Measurements from ENCODE around the gene EIF1.

EIF1 gene

DNA sequence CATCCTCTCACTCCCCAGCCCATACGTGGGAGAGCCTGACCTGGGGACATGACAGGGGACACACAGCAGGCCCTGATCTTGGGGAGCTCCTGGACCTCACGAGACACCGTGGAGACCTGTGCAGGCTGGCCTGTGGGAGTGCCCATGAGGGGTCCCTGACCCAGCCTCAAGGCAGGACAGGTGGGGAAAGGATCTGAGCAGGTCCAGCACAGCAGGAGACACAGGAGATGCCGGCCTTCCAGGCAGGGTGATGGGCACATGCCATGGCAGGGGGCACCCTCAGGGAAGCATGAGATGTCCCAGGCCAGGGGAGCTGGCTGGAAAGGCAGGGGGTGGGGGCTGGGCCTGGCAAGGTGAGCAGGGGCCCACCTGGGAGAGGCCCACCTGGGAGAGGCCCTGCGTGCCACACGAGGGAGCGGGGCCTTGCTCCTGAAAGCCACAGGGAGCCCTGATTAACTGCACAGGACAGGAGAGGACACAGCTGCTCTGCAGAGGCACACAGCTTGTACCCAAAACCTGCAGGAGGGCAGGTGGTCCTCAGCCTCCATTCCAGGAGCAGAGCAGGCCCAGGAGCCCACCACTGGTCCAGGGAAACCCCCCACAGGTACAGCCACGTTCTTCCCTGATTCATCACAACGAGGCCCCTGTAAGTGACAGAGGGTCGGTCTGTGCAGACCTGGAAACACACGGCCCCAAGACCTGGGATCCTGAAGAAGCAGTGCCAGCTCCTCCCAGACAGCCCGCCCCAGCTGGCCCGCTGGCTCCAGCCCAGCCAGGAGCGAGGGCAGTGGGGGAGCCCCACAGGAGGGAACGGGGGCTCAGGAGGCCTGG is 37.7 kb upstream of the EIF1 start:
- H3K36me3 ChIP-seq (ENCODE audit: control insufficient read depth, insufficient read depth, low read length): no peaks in the 10 kb centered on the region
- peaks cover 14% of the 10 kb centered on the region; the same call in 1 of the 2 replicates for H3K4me1 ChIP-seq (ENCODE audit: control insufficient read depth, insufficient read depth, low read length)
- H3K27me3 ChIP-seq (ENCODE audit: control insufficient read depth, insufficient read depth, low read length): no peaks in the 10 kb centered on the region
- no peaks in the 10 kb centered on the region for H3K9me3 ChIP-seq (ENCODE audit: control insufficient read depth, insufficient read depth, low read length)
- no peak overlapping the region for H3K9ac ChIP-seq (ENCODE audit: low read depth, low read length)
- no peak overlapping the region for H3K27ac ChIP-seq (ENCODE audit: low read depth, low read length)
- H3K4me3 ChIP-seq (ENCODE audit: low read depth, low read length): no peak overlapping the region

DNA sequence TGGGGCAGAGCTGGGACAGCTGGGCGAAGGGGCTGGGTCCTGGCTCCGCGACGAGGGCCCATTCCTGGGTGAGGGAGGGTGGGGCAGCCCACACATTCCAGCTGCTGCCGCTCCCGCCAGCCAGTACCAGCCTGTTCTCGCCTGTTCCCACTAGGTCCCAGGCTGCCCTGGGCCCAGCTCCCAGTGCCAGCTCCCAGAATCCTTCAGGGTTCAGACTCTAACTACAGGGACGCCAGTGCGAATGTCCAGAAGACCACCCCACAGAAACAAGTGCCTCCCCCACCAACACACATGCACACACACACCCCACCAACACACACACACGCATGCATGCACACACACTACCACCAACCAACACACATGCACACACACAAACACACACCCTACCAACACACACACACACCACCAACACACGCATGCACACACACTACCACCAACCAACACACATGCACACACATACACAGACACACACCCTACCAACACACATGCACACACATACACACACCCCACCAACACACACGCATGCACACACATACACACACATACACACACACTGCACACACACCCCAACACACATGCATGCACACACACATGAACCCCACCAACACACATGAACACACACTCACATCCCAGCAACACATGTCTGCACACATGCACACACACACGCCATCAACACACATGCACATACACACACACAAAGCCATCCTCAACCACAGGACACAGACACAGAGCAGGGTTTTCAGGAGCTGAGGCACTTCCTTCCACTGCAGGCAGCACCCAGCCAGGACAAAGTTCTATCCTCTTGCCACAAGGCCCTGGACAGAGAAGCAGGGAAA is 36.8 kb upstream of the EIF1 start:
- peaks cover 15% of the 10 kb centered on the region; the same call in 1 of the 2 replicates for H3K4me1 ChIP-seq (ENCODE audit: control insufficient read depth, insufficient read depth, low read length)
- H3K27me3 ChIP-seq (ENCODE audit: control insufficient read depth, insufficient read depth, low read length): no peaks in the 10 kb centered on the region
- H3K4me3 ChIP-seq (ENCODE audit: low read depth, low read length): no peak overlapping the region
- no peaks in the 10 kb centered on the region for H3K36me3 ChIP-seq (ENCODE audit: control insufficient read depth, insufficient read depth, low read length)
- no peak overlapping the region for H3K9ac ChIP-seq (ENCODE audit: low read depth, low read length)
- H3K27ac ChIP-seq (ENCODE audit: low read depth, low read length): no peak overlapping the region
- no peaks in the 10 kb centered on the region for H3K9me3 ChIP-seq (ENCODE audit: control insufficient read depth, insufficient read depth, low read length)

DNA sequence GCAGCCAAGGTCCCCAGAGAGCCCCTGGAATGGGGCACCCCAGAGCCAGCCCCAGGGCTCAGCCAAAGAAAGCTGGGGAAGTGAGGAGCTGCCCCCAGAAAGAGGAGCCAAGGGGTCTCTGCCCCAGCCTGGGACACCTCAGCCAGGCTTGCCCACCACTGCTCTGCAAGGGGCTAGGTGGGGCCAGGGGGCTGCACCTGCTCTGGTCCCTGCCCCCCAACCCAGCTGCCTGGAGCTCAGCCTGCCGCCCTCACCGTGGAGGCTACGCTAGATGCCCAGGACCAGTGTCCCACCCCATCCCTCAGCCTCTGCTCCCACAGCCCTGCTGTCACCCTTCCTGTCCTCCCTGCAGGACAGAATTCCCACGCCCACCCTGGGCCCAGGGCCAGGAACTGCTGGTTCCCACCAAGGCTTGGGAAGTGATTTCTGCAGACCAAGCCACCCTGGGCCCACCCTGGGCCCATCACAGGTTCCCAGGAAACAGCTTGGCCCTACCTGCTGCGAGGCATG is 36.2 kb upstream of the EIF1 start:
- Histone ChIP-seq H3K9ac (ENCODE audit: low read depth, low read length) (no peak overlapping the region), H3K9me3 (ENCODE audit: control insufficient read depth, insufficient read depth, low read length) (no peaks in the 10 kb centered on the region), H3K4me3 (ENCODE audit: low read depth, low read length) (no peak overlapping the region), H3K27ac (ENCODE audit: low read depth, low read length) (no peak overlapping the region), H3K4me1 (ENCODE audit: control insufficient read depth, insufficient read depth, low read length) (peaks cover 14% of the 10 kb centered on the region; the same call in 1 of the 2 replicates), H3K27me3 (ENCODE audit: control insufficient read depth, insufficient read depth, low read length) (no peaks in the 10 kb centered on the region), H3K36me3 (ENCODE audit: control insufficient read depth, insufficient read depth, low read length) (no peaks in the 10 kb centered on the region)

DNA sequence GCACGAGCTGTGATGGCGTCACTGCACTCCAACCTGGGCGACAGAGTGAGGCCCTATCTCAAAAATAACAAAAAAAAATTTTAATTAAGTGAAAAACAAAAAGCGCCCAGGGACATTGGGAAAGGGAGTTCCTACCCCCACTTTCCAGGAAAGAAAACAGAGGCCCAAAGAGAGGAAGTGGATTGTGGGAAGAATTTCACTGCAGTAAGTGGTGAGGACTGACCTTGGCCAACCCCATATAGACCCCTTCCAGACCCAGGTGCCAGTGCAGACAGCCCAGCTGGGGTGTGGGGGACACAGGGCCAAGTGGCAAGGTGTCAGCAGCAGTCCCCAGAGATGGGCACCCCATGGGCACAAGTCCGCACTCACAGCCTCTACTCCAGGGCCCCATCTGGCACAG is 35.3 kb upstream of the EIF1 start:
- H3K9me3 ChIP-seq (ENCODE audit: control insufficient read depth, insufficient read depth, low read length): no peaks in the 10 kb centered on the region
- no peaks in the 10 kb centered on the region for H3K36me3 ChIP-seq (ENCODE audit: control insufficient read depth, insufficient read depth, low read length)
- H3K27ac ChIP-seq (ENCODE audit: low read depth, low read length): no peak overlapping the region
- H3K9ac ChIP-seq (ENCODE audit: low read depth, low read length): no peak overlapping the region
- H3K4me1 ChIP-seq (ENCODE audit: control insufficient read depth, insufficient read depth, low read length): peaks cover 11% of the 10 kb centered on the region; the same call in 1 of the 2 replicates
- no peaks in the 10 kb centered on the region for H3K27me3 ChIP-seq (ENCODE audit: control insufficient read depth, insufficient read depth, low read length)
- H3K4me3 ChIP-seq (ENCODE audit: low read depth, low read length): no peak overlapping the region

DNA sequence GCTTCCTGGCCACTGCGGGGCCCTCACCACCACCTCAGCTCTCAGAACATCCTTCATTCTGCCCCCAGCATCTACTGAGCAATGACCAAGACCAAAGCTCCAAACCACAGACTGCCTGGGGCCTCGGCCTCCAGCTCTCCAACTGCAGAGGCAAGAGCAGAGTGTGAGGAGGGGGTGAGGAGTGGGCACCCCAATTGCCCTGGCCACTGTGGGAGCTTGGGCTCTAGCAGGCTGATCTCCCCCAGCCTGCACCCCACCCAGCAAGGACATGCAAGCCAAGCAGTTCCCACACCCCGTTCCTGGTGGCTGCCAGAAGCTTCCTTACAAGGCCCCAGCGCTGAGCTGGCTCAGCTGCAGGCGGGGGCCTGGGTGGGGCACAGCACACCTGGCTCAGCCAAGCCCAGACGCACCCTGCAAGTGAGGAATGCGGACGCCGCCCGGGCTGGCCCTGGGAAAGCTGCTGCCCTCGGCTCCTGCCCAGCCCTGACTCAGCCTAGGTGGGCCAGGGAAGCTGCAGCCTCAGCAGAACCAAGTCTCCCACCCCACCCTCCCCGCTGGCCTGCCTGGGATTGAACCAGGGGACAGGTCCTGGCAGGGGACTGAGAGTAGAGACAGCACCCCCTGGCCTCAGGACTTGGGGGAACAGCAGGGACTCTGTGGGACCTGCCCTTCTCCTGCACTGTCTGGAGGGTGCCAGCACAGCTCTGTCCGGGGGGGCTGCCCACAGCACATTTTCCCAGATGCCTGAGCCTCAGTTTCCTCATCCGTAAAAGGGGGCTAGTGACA is 34.6 kb upstream of the EIF1 start:
- Histone ChIP-seq H3K27ac (ENCODE audit: low read depth, low read length) (no peak overlapping the region), H3K27me3 (ENCODE audit: control insufficient read depth, insufficient read depth, low read length) (no peaks in the 10 kb centered on the region), H3K4me3 (ENCODE audit: low read depth, low read length) (no peak overlapping the region), H3K4me1 (ENCODE audit: control insufficient read depth, insufficient read depth, low read length) (peaks cover 11% of the 10 kb centered on the region; the same call in 1 of the 2 replicates), H3K9me3 (ENCODE audit: control insufficient read depth, insufficient read depth, low read length) (no peaks in the 10 kb centered on the region), H3K36me3 (ENCODE audit: control insufficient read depth, insufficient read depth, low read length) (no peaks in the 10 kb centered on the region), H3K9ac (ENCODE audit: low read depth, low read length) (no peak overlapping the region)

DNA sequence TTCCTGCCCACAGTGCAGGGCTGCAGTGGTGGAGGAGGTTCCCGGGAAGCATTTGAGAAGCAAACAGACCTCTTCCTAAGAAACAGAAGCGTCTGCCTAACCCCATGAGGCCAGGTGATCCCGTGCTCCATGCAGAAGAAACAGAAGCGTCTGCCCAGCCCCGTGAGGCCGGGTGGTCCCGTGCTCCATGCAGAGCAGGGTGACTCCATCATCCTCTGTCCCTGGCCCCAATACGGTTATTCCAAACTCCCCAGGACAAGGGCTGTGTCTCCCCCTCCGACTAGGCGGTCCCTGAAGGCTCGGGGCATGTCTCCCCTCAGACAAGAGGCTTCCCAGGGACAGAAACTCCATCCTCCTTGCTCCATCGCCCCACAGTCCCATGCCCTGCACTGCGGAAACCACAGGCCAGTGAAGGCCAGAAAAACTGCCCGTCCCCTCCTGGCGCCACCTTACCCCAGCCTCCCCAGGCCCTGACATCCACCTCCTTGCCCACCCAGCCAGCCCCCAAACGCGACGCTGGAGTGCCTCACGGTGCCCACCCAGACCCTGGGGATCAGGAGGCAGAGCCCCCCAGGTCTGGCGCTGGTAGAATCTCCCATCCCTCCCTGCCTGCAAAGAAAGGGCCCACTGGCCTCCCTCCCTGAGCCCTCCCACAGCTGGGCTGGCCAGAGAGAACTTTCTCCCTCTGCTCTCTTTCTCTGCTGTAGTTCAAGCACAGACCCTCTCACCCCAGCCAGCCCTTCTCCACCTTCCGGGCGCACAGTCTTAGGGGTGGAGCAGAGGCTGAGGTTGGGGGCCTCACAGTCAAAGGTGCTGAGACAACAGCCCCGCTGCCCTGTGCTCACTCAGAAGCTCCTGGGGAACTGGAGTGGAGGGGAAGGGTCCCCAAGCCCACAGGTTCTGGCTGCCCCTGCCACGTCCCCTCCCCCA is 33.7 kb upstream of the EIF1 start:
- H3K36me3 ChIP-seq (ENCODE audit: control insufficient read depth, insufficient read depth, low read length): no peaks in the 10 kb centered on the region
- H3K4me3 ChIP-seq (ENCODE audit: low read depth, low read length): no peak overlapping the region
- no peaks in the 10 kb centered on the region for H3K27me3 ChIP-seq (ENCODE audit: control insufficient read depth, insufficient read depth, low read length)
- no peak overlapping the region for H3K27ac ChIP-seq (ENCODE audit: low read depth, low read length)
- no peak overlapping the region for H3K9ac ChIP-seq (ENCODE audit: low read depth, low read length)
- H3K9me3 ChIP-seq (ENCODE audit: control insufficient read depth, insufficient read depth, low read length): no peaks in the 10 kb centered on the region
- peaks cover 11% of the 10 kb centered on the region; the same call in 1 of the 2 replicates for H3K4me1 ChIP-seq (ENCODE audit: control insufficient read depth, insufficient read depth, low read length)

DNA sequence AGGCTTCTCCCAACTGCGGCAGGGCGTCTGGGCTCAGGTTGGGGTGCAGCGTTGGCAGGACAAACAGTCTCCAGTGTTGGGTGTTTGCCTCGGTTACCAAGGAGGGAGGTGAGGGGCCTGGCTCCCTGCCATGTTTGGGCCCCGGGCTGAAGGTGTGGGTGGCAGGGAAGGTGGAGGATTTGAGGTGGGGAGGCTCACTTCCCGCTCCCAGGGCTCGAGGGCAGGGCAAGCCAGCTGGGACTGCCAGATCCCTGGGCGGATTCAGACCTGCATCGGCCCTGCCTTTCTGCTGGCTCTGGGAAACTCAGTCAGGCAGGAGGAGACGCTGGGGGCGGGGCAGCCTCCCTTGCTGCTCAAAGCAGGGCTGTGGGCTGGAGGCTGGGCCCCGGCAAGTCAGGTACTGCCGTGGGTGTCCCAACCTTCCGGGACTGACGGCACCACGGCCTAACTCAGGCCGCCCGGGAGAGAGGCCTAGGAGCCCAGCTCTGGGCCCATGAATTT is 33.0 kb upstream of the EIF1 start:
- no peaks in the 10 kb centered on the region for H3K27me3 ChIP-seq (ENCODE audit: control insufficient read depth, insufficient read depth, low read length)
- no peak overlapping the region for H3K9ac ChIP-seq (ENCODE audit: low read depth, low read length)
- H3K36me3 ChIP-seq (ENCODE audit: control insufficient read depth, insufficient read depth, low read length): no peaks in the 10 kb centered on the region
- H3K9me3 ChIP-seq (ENCODE audit: control insufficient read depth, insufficient read depth, low read length): no peaks in the 10 kb centered on the region
- peaks cover 11% of the 10 kb centered on the region; the same call in 1 of the 2 replicates for H3K4me1 ChIP-seq (ENCODE audit: control insufficient read depth, insufficient read depth, low read length)
- H3K4me3 ChIP-seq (ENCODE audit: low read depth, low read length): no peak overlapping the region
- H3K27ac ChIP-seq (ENCODE audit: low read depth, low read length): no peak overlapping the region

DNA sequence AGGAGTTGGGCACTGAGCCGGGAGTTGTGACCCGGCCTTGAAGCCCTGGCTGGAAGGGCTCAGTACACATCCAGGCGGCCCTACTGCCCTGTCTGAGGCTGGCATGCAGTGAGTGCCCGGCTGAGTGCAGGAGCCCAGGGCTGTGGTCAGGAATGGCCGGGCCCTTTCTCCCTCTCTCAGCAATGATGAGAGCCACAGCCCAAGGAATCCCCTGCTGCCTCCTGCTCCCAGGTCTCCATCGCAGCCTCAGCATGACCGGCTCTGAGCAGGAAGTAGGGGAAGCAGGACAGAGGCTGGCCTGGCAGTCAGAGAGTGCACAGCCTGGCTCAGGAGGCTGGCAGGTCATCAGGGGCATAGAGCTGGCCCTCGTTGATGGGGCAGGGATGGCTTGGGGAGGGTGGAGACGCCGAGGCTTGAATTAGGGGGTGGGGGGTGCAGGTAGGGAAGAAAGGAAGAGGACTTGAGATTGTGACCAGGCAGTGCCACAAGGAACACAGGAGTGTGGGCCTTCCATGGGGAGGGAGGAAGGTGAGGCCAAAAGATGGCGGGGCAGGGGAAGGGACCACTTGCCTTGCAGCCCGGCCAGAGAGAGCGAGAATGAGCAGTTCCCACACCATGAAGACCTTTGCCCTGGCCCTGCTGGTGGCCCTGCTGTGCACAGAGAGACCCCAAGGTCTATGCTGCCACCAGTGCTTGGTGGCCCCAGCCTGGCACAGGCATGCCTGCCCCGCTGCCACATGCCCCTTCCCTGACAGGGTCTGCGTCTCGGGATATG is 32.2 kb upstream of the EIF1 start:
- H3K36me3 ChIP-seq (ENCODE audit: control insufficient read depth, insufficient read depth, low read length): no peaks in the 10 kb centered on the region
- no peak overlapping the region for H3K4me3 ChIP-seq (ENCODE audit: low read depth, low read length)
- H3K4me1 ChIP-seq (ENCODE audit: control insufficient read depth, insufficient read depth, low read length): peaks cover 11% of the 10 kb centered on the region; the same call in 1 of the 2 replicates
- H3K9me3 ChIP-seq (ENCODE audit: control insufficient read depth, insufficient read depth, low read length): no peaks in the 10 kb centered on the region
- no peak overlapping the region for H3K9ac ChIP-seq (ENCODE audit: low read depth, low read length)
- H3K27ac ChIP-seq (ENCODE audit: low read depth, low read length): no peak overlapping the region
- no peaks in the 10 kb centered on the region for H3K27me3 ChIP-seq (ENCODE audit: control insufficient read depth, insufficient read depth, low read length)

DNA sequence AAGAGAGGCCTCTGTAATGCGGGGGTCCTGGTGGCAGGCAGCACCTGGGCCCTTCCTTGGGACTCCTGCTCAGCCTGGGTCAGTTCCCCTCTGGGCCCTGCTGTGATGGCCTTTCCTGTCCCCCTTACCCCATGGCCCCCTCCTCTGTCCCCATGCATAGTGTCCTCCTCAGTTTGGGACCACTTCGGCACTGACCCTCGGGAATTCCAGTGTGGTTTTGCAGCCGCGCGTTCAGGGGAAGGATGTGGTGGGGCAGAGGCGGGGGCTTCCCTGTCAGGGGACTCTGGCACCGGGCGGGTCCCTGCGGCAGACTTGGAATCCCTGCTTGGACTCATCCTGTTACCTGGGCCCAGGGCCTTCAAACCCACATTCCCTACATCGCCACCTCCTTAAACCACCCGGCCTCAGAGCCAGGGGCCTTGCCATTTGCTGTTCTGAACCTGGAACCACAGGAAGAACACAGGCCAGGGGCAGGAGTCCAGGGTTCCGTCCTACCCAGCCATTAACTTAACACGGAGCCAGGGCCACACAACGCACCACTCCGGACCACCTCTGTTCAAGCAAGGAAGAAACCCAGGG is 31.4 kb upstream of the EIF1 start:
- Histone ChIP-seq H3K9me3 (ENCODE audit: control insufficient read depth, insufficient read depth, low read length) (no peaks in the 10 kb centered on the region), H3K36me3 (ENCODE audit: control insufficient read depth, insufficient read depth, low read length) (no peaks in the 10 kb centered on the region), H3K27ac (ENCODE audit: low read depth, low read length) (no peak overlapping the region), H3K4me1 (ENCODE audit: control insufficient read depth, insufficient read depth, low read length) (peaks cover 11% of the 10 kb centered on the region; the same call in 1 of the 2 replicates), H3K9ac (ENCODE audit: low read depth, low read length) (no peak overlapping the region), H3K4me3 (ENCODE audit: low read depth, low read length) (no peak overlapping the region), H3K27me3 (ENCODE audit: control insufficient read depth, insufficient read depth, low read length) (no peaks in the 10 kb centered on the region)

Data from HUES48 (cell line).